WTC11 (cell line): Measurements from ENCODE around the gene SP140. TPM values are rescaled to one million over a fixed set of nuclear protein-coding genes. Genes with fewer than 3 reads are reported as not detected.

ENCODE experiments used
- ATAC-seq: fragments of 200-7000 bp; cut with Tn5 transposase; 2 replicates; pipeline ENCODE4 v1.10.0; 2021; ENCODE audit warnings: mild to moderate bottlenecking, moderate library complexity
- CTCF ChIA-PET: fragments of 300-600 bp; sonication (Branson Sonifier 250); formaldehyde crosslinking; loops from one replicate; lab custom pipeline; 2021; ENCODE audit warnings: antibody characterized with exemption; lab: Charles Lee
- POLR2A ChIA-PET: fragments of 350-600 bp; sonication (Branson Sonifier 250); formaldehyde crosslinking; loops from one replicate; lab custom pipeline; 2021; ENCODE audit warnings: antibody characterized with exemption; lab: Charles Lee
- DNase-seq: peaks from one replicate; pipeline ENCODE4 v3.0.0; 2021; ENCODE audit warnings: low spot score
- H3K27ac Mint-ChIP-seq: 2 replicates; pipeline ENCODE4 v1.8.0; 2021; ENCODE audit warnings: mixed read lengths
- H3K27me3 Mint-ChIP-seq: 2 replicates; pipeline ENCODE4 v1.8.0; 2021; ENCODE audit warnings: low read depth, mild to moderate bottlenecking, moderate library complexity, mixed read lengths
- H3K36me3 Mint-ChIP-seq: 2 replicates; pipeline ENCODE4 v1.8.0; 2021; ENCODE audit warnings: mixed read lengths
- H3K4me1 Mint-ChIP-seq: 2 replicates; pipeline ENCODE4 v1.8.0; 2022; ENCODE audit warnings: mixed read lengths
- H3K4me3 Mint-ChIP-seq: 2 replicates; pipeline ENCODE4 v1.8.0; 2021; ENCODE audit warnings: mild to moderate bottlenecking, moderate library complexity, mixed read lengths
- H3K9me3 Mint-ChIP-seq: 2 replicates; pipeline ENCODE4 v1.8.0; 2021; ENCODE audit warnings: mixed read lengths
- ATF1 ChIP-seq: sonication (generic); formaldehyde crosslinking; IDR thresholded peaks from 2 replicates; pipeline ENCODE4 v1.8.1; 2023; ENCODE audit warnings: mild to moderate bottlenecking, moderate library complexity, missing genetic modification reagents
- CTCF ChIP-seq: fragments of 200-600 bp; IDR thresholded peaks from 2 replicates; pipeline ENCODE4 v1.8.0; 2022; ENCODE audit warnings: antibody characterized with exemption
- FOXJ3 ChIP-seq: sonication (generic); formaldehyde crosslinking; IDR thresholded peaks from 2 replicates; pipeline ENCODE4 v1.9.0; 2021; ENCODE audit warnings: missing genetic modification reagents, mild to moderate bottlenecking, borderline replicate concordance
- NR1H2 ChIP-seq: sonication (generic); formaldehyde crosslinking; IDR thresholded peaks from 2 replicates; pipeline ENCODE4 v1.9.0; 2021; ENCODE audit warnings: mild to moderate bottlenecking, moderate library complexity, missing genetic modification reagents
- RELA ChIP-seq: sonication (generic); formaldehyde crosslinking; IDR thresholded peaks from 2 replicates; pipeline ENCODE4 v1.8.1; 2022; ENCODE audit warnings: missing genetic modification reagents, mild to moderate bottlenecking, borderline replicate concordance
- RORB ChIP-seq: fragments of 250-450 bp; sonication (Bioruptor Pico); IDR thresholded peaks from 2 replicates; pipeline ENCODE4 v1.9.0; 2021; ENCODE audit warnings: mild to moderate bottlenecking
- SP1 ChIP-seq: sonication (generic); formaldehyde crosslinking; conservative IDR thresholded peaks from 2 replicates; pipeline ENCODE4 v1.8.1; 2022; ENCODE audit warnings: missing genetic modification reagents
- TCF7 ChIP-seq: sonication (generic); formaldehyde crosslinking; IDR thresholded peaks from 2 replicates; pipeline ENCODE4 v1.8.0; 2022; ENCODE audit warnings: mild to moderate bottlenecking, low read depth, missing genetic modification reagents, moderate library complexity
- TEAD1 ChIP-seq: sonication (generic); formaldehyde crosslinking; IDR thresholded peaks from 2 replicates; pipeline ENCODE4 v1.8.0; 2022; ENCODE audit warnings: mild to moderate bottlenecking, missing genetic modification reagents
- TEAD4 ChIP-seq: sonication (generic); formaldehyde crosslinking; IDR thresholded peaks from 2 replicates; pipeline ENCODE4 v1.8.0; 2022; ENCODE audit warnings: mild to moderate bottlenecking, missing genetic modification reagents
- USF1 ChIP-seq: sonication (generic); formaldehyde crosslinking; IDR thresholded peaks from 2 replicates; pipeline ENCODE4 v1.8.0; 2022; ENCODE audit warnings: mild to moderate bottlenecking, missing genetic modification reagents
- ZNF263 ChIP-seq: sonication (generic); formaldehyde crosslinking; IDR thresholded peaks from 2 replicates; pipeline ENCODE4 v1.8.1; 2022; ENCODE audit warnings: low read depth, mild to moderate bottlenecking, moderate library complexity, missing genetic modification reagents
- total RNA-seq: library from RNA; stranded (reverse); gene quantifications from 3 replicates; pipeline ENCODE4 v1.2.3, GENCODE V29; 2021
- TF ChIP-seq, protein P1 (sequence below): sonication (generic); formaldehyde crosslinking; IDR thresholded peaks from 2 replicates; pipeline ENCODE4 v1.8.0; 2023; ENCODE audit warnings: missing genetic modification reagents, mild to moderate bottlenecking, borderline replicate concordance
- TF ChIP-seq, protein P2 (sequence below): fragments of 250-450 bp; sonication (Bioruptor Pico); IDR thresholded peaks from 2 replicates; pipeline ENCODE4 v1.9.0; 2021; ENCODE audit warnings: mild to moderate bottlenecking
- TF ChIP-seq, protein P3 (sequence below): sonication (generic); formaldehyde crosslinking; conservative IDR thresholded peaks from 2 replicates; pipeline ENCODE4 v1.8.1; 2023; ENCODE audit warnings: mild to moderate bottlenecking, low read depth, missing genetic modification reagents, moderate library complexity

SP140 gene
- total RNA-seq, 1 experiment from 2014 or later: 0.66 TPM

GRCh38 chr2:230319211-230319862, 93.8 kb downstream of the SP140 start:
- Mint-ChIP-seq H3K36me3 (peaks cover 27% of the 10 kb centered on the region), H3K4me1 (no peaks in the 10 kb centered on the region), H3K27ac (no peak overlapping the region), H3K4me3 (no peak overlapping the region), H3K9me3 (peaks cover 39% of the 10 kb centered on the region), H3K27me3 (peaks cover 7% of the 10 kb centered on the region; the same call in 1 of the 2 replicates)
- ATAC-seq (no peak), DNase-seq (no peak)
- ChIA-PET CTCF (no interaction called here), POLR2A (no interaction called here)
- TF ChIP-seq TCF7 (CRISPR knock-in tag): no peak
- TF ChIP-seq TEAD1 (CRISPR knock-in tag): no peak

GRCh38 chr2:230321031-230321430, 95.5 kb downstream of the SP140 start:
- H3K4me3 Mint-ChIP-seq: no peak overlapping the region
- peaks cover 27% of the 10 kb centered on the region for H3K36me3 Mint-ChIP-seq
- POLR2A ChIA-PET: no interaction called here
- no peak overlapping the region for H3K27ac Mint-ChIP-seq
- ATAC-seq: no peak
- TF ChIP-seq RELA (no peak), RORB (no peak)
- TF ChIP-seq, protein P1, sequence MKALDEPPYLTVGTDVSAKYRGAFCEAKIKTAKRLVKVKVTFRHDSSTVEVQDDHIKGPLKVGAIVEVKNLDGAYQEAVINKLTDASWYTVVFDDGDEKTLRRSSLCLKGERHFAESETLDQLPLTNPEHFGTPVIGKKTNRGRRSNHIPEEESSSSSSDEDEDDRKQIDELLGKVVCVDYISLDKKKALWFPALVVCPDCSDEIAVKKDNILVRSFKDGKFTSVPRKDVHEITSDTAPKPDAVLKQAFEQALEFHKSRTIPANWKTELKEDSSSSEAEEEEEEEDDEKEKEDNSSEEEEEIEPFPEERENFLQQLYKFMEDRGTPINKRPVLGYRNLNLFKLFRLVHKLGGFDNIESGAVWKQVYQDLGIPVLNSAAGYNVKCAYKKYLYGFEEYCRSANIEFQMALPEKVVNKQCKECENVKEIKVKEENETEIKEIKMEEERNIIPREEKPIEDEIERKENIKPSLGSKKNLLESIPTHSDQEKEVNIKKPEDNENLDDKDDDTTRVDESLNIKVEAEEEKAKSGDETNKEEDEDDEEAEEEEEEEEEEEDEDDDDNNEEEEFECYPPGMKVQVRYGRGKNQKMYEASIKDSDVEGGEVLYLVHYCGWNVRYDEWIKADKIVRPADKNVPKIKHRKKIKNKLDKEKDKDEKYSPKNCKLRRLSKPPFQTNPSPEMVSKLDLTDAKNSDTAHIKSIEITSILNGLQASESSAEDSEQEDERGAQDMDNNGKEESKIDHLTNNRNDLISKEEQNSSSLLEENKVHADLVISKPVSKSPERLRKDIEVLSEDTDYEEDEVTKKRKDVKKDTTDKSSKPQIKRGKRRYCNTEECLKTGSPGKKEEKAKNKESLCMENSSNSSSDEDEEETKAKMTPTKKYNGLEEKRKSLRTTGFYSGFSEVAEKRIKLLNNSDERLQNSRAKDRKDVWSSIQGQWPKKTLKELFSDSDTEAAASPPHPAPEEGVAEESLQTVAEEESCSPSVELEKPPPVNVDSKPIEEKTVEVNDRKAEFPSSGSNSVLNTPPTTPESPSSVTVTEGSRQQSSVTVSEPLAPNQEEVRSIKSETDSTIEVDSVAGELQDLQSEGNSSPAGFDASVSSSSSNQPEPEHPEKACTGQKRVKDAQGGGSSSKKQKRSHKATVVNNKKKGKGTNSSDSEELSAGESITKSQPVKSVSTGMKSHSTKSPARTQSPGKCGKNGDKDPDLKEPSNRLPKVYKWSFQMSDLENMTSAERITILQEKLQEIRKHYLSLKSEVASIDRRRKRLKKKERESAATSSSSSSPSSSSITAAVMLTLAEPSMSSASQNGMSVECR (CRISPR knock-in tag): no peak
- no peaks in the 10 kb centered on the region for H3K4me1 Mint-ChIP-seq
- peaks cover 7% of the 10 kb centered on the region; the same call in 1 of the 2 replicates for H3K27me3 Mint-ChIP-seq
- DNase-seq: no peak
- CTCF ChIA-PET: no interaction called here
- peaks cover 49% of the 10 kb centered on the region for H3K9me3 Mint-ChIP-seq

DNA sequence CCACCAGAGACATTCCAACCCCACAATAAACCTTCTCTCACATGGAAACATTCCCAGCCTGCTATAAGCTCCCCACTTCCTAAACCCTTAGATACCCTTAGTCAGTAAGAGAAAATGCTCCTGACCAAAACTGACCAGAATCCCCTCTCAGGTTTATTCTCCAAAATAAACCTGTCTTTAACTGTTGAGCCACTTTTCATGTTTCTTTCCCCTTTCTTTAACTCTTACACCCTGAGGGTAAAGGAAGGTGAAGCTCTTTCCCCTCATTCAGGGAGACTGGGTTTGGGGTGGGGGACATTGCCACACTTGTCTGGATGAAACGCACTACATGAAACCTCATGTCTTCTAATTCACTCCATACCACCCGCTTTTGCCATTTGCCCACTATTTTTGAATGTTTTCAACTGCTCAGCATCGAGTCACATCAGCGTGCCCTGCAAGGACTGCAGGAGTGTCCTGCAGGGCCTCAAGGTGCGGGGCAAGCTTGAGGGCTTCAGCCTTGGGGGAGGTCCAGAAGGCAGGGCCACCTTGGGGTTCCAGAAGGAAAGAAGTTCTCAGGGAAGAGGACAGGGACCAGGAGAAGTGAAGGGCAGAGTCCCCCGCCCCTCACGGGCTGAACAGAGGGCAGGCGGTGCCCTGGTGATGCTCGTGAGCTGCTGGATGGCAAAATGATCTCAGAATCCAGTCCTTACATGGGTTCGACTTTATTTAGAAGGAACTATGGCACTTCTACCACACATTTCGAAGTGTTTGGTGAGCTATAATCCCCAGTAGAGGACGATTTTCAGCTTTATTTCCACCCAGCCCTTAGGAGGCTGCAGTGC, 97.2 kb downstream of the SP140 start:
- peaks cover 7% of the 10 kb centered on the region; the same call in 1 of the 2 replicates for H3K27me3 Mint-ChIP-seq
- peak; percentile 20; the same call in 1 of the 2 replicates for TF ChIP-seq CTCF
- TF ChIP-seq, protein P2, sequence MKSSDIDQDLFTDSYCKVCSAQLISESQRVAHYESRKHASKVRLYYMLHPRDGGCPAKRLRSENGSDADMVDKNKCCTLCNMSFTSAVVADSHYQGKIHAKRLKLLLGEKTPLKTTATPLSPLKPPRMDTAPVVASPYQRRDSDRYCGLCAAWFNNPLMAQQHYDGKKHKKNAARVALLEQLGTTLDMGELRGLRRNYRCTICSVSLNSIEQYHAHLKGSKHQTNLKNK (CRISPR knock-in tag): no peak
- TF ChIP-seq ATF1 (CRISPR knock-in tag): no peak
- TF ChIP-seq, all 79 proteins: peak for 1
- H3K4me1 Mint-ChIP-seq: peaks cover 7% of the 10 kb centered on the region
- H3K4me3 Mint-ChIP-seq: no peak overlapping the region
- ATAC-seq (no peak), DNase-seq (no peak)
- H3K36me3 Mint-ChIP-seq: peaks cover 27% of the 10 kb centered on the region
- peaks cover 49% of the 10 kb centered on the region for H3K9me3 Mint-ChIP-seq
- H3K27ac Mint-ChIP-seq: no peak overlapping the region
- POLR2A ChIA-PET: no interaction called here
- CTCF ChIA-PET: interaction anchor here (0.8 kb wide), 1 partner anchor 163 kb away, joined by 4 read pairs; no protein-coding TSS in a partner anchor

DNA sequence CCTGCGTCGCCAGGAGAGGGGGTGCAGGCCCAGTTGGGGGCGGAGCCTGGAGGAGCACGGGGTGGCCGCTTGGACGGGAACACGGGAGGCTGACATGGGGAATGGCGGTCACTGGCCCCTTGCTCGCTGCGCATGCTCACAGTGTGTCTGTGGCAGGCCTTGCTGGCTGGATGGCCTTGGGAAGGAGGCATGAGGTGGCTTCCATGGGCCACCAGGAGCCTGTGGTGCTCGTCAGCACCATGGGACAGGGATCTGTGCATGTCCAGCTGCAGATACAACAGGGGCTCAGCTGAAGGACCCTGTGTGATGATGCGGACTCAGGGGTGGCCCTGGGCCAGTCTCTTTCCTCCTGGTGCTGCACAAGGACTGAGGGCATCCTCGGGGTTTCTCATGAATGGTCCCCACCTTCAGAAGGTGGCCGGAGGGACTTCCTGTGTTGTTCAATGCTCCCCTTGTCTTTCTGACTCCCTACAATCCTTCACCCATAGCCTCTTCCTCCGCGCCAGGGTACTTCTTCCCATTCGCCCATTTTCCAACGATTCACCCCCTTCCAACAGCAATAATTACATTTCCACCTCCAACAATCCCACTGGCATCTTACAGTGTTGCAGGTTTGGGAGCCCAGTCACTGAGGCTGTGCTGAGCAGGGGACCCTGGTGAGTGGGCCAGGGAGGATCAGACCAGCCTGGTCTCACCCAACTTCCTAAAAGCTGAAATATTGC, 98.0 kb downstream of the SP140 start:
- H3K4me3 Mint-ChIP-seq: no peak overlapping the region
- DNase-seq (no peak), ATAC-seq (peak; percentile 45)
- H3K36me3 Mint-ChIP-seq: peaks cover 27% of the 10 kb centered on the region
- H3K4me1 Mint-ChIP-seq: peaks cover 7% of the 10 kb centered on the region
- ChIA-PET POLR2A (no interaction called here), CTCF (interaction anchor here (0.8 kb wide), 1 partner anchor 163 kb away, joined by 4 read pairs; no protein-coding TSS in a partner anchor)
- peaks cover 7% of the 10 kb centered on the region; the same call in 1 of the 2 replicates for H3K27me3 Mint-ChIP-seq
- no peak overlapping the region for H3K27ac Mint-ChIP-seq
- H3K9me3 Mint-ChIP-seq: peaks cover 49% of the 10 kb centered on the region
- TF ChIP-seq NR1H2 (CRISPR knock-in tag): no peak
- no peak for TF ChIP-seq FOXJ3
- TF ChIP-seq, protein P3, sequence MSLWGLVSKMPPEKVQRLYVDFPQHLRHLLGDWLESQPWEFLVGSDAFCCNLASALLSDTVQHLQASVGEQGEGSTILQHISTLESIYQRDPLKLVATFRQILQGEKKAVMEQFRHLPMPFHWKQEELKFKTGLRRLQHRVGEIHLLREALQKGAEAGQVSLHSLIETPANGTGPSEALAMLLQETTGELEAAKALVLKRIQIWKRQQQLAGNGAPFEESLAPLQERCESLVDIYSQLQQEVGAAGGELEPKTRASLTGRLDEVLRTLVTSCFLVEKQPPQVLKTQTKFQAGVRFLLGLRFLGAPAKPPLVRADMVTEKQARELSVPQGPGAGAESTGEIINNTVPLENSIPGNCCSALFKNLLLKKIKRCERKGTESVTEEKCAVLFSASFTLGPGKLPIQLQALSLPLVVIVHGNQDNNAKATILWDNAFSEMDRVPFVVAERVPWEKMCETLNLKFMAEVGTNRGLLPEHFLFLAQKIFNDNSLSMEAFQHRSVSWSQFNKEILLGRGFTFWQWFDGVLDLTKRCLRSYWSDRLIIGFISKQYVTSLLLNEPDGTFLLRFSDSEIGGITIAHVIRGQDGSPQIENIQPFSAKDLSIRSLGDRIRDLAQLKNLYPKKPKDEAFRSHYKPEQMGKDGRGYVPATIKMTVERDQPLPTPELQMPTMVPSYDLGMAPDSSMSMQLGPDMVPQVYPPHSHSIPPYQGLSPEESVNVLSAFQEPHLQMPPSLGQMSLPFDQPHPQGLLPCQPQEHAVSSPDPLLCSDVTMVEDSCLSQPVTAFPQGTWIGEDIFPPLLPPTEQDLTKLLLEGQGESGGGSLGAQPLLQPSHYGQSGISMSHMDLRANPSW (CRISPR knock-in tag): no peak
- no peak for TF ChIP-seq TEAD4
- no peak for TF ChIP-seq ZNF263 (CRISPR knock-in tag)
- no peak for TF ChIP-seq SP1 (CRISPR knock-in tag)
- no peak for TF ChIP-seq USF1 (CRISPR knock-in tag)
